K562 (cell line): ENCODE measurements around the gene LMNTD2. TPM values are rescaled to one million over a fixed set of nuclear protein-coding genes. Genes with fewer than 3 reads are reported as not detected.

Experiments
- ATF1 ChIP-seq, 2 experiments: fragments of 450-650 bp in 1 of 2; IDR thresholded peaks; 2 replicates each; pipeline ENCODE4 v1.6.1; 2016; ENCODE audit warnings: missing compliant biosample characterization in 1 of 2, missing genetic modification characterization in 1 of 2
- ERF ChIP-seq: fragments of 450-650 bp; formaldehyde crosslinking; IDR thresholded peaks from 2 replicates; pipeline ENCODE4 v1.4.0; 2020; ENCODE audit warnings: mild to moderate bottlenecking, mixed read lengths
- FOXJ2 ChIP-seq: fragments of 200-800 bp; sonication (Bioruptor generic); IDR thresholded peaks from 2 replicates; pipeline ENCODE4 v1.6.1; 2016; ENCODE audit warnings: missing genetic modification characterization, missing compliant biosample characterization
- HNRNPK ChIP-seq: fragments of 200-400 bp; formaldehyde crosslinking; IDR thresholded peaks from one replicate; pipeline ENCODE4 v1.6.1; 2018; ENCODE audit warnings: mild to moderate bottlenecking, low read depth, low read length; ENCODE audit not compliant: poor library complexity, severe bottlenecking
- LCOR ChIP-seq: sonication (generic); formaldehyde crosslinking; IDR thresholded peaks from 2 replicates; pipeline ENCODE4 v1.8.0; 2022; ENCODE audit warnings: mild to moderate bottlenecking, missing genetic modification reagents
- MAZ ChIP-seq, 2 experiments: fragments of 450-650 bp in 1 of 2; sonication (generic) in 1 of 2; formaldehyde crosslinking; IDR thresholded peaks in 1 of 2; conservative IDR thresholded peaks in 1 of 2; 2 replicates each; pipeline versions ENCODE4 v1.4.0 to v1.5.0; 2020; ENCODE audit warnings: mild to moderate bottlenecking in 1 of 2, missing genetic modification reagents in 1 of 2
- PCBP1 ChIP-seq: fragments of 200-400 bp; formaldehyde crosslinking; IDR thresholded peaks from 2 replicates; pipeline ENCODE4 v1.6.1; 2018; ENCODE audit warnings: mild to moderate bottlenecking, low read depth, low read length; ENCODE audit not compliant: poor library complexity, severe bottlenecking
- PRMT5 ChIP-seq: sonication (generic); formaldehyde crosslinking; IDR thresholded peaks from 2 replicates; pipeline ENCODE4 v1.5.0; 2020; ENCODE audit warnings: missing genetic modification reagents
- SAFB ChIP-seq: fragments of 200-400 bp; formaldehyde crosslinking; IDR thresholded peaks from 2 replicates; pipeline ENCODE4 v1.6.1; 2017; ENCODE audit warnings: low read depth, low read length, borderline replicate concordance
- STAT5B ChIP-seq: fragments of 250-450 bp; sonication (Bioruptor Pico); IDR thresholded peaks from 2 replicates; pipeline ENCODE4 v1.8.0; 2021; ENCODE audit warnings: mild to moderate bottlenecking, inconsistent platforms
- TSHZ1 ChIP-seq: fragments of 250-450 bp; sonication (Bioruptor Pico); IDR thresholded peaks from 2 replicates; pipeline ENCODE4 v1.4.0; 2020; ENCODE audit warnings: mild to moderate bottlenecking, moderate library complexity
- ZNF316 ChIP-seq: fragments of 450-650 bp; IDR thresholded peaks from 2 replicates; pipeline ENCODE4 v1.6.1; 2016
- ZNF347 ChIP-seq: fragments of 450-650 bp; formaldehyde crosslinking; IDR thresholded peaks from 2 replicates; pipeline ENCODE4 v1.4.0; 2020; ENCODE audit warnings: low read depth, mild to moderate bottlenecking, moderate library complexity
- ZNF395 ChIP-seq: fragments of 200-800 bp; sonication (Bioruptor generic); IDR thresholded peaks from 2 replicates; pipeline ENCODE4 v1.6.1; 2017; ENCODE audit warnings: missing genetic modification characterization, missing compliant biosample characterization
- ZNF551 ChIP-seq: fragments of 250-450 bp; sonication (Bioruptor Pico); IDR thresholded peaks from 2 replicates; pipeline ENCODE4 v1.5.0; 2021; ENCODE audit warnings: mild to moderate bottlenecking, moderate library complexity
- ZNF780A ChIP-seq: fragments of 250-450 bp; sonication (Bioruptor Pico); IDR thresholded peaks from 2 replicates; pipeline ENCODE4 v1.5.0; 2021; ENCODE audit warnings: mild to moderate bottlenecking
- polyA plus RNA-seq, 8 experiments: library from polyadenylated mRNA; depleted of rRNA in 4 of 8; stranded (reverse) in 5 of 8; unstranded in 3 of 8; fragments of >200 nt; fragmentation: Nextera tagmentation in 2 of 8; fragmentation: Illumina TruSeq in 1 of 8; extraction: Ambion mirVana in 2 of 8; extraction: Trizol in 1 of 8; gene quantifications; 2 replicates each; pipeline versions ENCODE4 v1.2.1 to v1.2.3, GENCODE V29; 2011 to 2014; ENCODE audit warnings: inconsistent platforms in 1 of 8, missing spikeins in 1 of 8
- total RNA-seq, 7 experiments: library from RNA; depleted of rRNA in 6 of 7; stranded (reverse); fragments of >200 nt in 6 of 7; fragmentation: Illumina TruSeq in 2 of 7; extraction: Trizol in 2 of 7; gene quantifications; 2 replicates each; pipeline versions ENCODE4 v1.2.1 to v1.2.3, GENCODE V29; 2011 to 2021; ENCODE audit warnings: low replicate concordance in 1 of 7
- TF ChIP-seq, protein P1 (sequence below), 3 experiments: IDR thresholded peaks in 2 of 3; conservative IDR thresholded peaks in 1 of 3; 2 replicates each; pipeline ENCODE4 v1.5.1; 2011 to 2012; ENCODE audit warnings: low read length in 3 of 3, mild to moderate bottlenecking in 3 of 3, control low read depth in 2 of 3, improper control_type of control experiment in 1 of 3, inconsistent platforms in 1 of 3, low read depth in 1 of 3, mixed read lengths in 1 of 3, moderate library complexity in 1 of 3; ENCODE audit not compliant: insufficient read depth in 2 of 3
- TF ChIP-seq, protein P2 (sequence below): fragments of 450-650 bp; formaldehyde crosslinking; IDR thresholded peaks from 2 replicates; pipeline ENCODE4 v1.4.0; 2020; ENCODE audit warnings: mild to moderate bottlenecking, moderate library complexity

LMNTD2 gene
- total and polyA plus RNA-seq, 9 of the 15 experiments (the other 6 are each of a cell fraction or from before 2014, with no cell fraction given) = 0.48 to 4.2 (median 1.5) TPM; not detected in 3

DNA sequence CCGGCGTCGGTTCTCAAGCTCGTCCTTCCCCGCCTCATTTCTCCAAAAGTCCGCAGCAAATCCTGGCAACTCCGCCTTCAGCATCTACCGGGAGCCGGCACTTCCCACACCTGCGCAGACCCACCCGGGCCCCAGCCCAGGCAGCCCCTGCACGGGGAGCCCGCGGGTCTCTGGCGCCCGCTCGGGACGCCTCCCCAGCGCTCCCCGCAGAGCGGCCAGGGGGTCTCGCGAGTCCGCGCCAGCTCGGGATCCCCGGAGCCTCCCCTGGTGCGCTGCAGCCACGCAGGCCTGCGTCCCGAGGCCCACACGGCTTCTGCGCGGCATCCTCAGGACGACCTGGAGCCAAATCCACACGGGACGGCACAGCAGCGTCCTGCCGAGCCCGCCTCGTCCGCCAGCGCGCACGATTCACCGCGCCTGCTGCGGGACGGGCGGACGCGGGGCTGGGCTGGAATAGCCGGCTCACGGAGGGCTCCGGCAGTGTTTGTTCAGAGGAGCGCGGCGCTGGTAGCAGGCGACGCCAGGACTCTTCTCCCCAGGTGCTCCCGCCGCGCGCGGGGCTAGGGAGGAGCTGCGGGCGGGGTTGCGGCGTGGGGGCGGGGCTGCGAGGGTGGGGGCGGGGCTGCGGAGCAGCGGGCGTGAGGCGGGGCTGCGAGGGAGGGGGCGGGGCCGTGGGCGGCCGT, 14.9 kb upstream of the LMNTD2 start (continued):
- peak; percentile 91 for TF ChIP-seq SAFB
- no peak for TF ChIP-seq TSHZ1 (CRISPR knock-in tag)
- no peak for TF ChIP-seq STAT5B (CRISPR knock-in tag)
- TF ChIP-seq ZNF780A (CRISPR knock-in tag) = no peak
- TF ChIP-seq ZNF551 = no peak
- TF ChIP-seq, protein P1, sequence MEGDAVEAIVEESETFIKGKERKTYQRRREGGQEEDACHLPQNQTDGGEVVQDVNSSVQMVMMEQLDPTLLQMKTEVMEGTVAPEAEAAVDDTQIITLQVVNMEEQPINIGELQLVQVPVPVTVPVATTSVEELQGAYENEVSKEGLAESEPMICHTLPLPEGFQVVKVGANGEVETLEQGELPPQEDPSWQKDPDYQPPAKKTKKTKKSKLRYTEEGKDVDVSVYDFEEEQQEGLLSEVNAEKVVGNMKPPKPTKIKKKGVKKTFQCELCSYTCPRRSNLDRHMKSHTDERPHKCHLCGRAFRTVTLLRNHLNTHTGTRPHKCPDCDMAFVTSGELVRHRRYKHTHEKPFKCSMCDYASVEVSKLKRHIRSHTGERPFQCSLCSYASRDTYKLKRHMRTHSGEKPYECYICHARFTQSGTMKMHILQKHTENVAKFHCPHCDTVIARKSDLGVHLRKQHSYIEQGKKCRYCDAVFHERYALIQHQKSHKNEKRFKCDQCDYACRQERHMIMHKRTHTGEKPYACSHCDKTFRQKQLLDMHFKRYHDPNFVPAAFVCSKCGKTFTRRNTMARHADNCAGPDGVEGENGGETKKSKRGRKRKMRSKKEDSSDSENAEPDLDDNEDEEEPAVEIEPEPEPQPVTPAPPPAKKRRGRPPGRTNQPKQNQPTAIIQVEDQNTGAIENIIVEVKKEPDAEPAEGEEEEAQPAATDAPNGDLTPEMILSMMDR (IDR thresholded peaks at IDR 0.05 in 2 of 3, conservative IDR thresholded peaks at IDR 0.05 in 1 of 3; ENCODE audit: insufficient read depth in 2 of 3, low read depth in 1 of 3, low read length in 3 of 3) = no peak
- TF ChIP-seq PCBP1 = no peak
- TF ChIP-seq HNRNPK = peak; percentile 3
- TF ChIP-seq, protein P2, sequence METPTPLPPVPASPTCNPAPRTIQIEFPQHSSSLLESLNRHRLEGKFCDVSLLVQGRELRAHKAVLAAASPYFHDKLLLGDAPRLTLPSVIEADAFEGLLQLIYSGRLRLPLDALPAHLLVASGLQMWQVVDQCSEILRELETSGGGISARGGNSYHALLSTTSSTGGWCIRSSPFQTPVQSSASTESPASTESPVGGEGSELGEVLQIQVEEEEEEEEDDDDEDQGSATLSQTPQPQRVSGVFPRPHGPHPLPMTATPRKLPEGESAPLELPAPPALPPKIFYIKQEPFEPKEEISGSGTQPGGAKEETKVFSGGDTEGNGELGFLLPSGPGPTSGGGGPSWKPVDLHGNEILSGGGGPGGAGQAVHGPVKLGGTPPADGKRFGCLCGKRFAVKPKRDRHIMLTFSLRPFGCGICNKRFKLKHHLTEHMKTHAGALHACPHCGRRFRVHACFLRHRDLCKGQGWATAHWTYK (CRISPR knock-in tag) = peak; percentile 67; the same call in 1 of the 2 replicates
- TF ChIP-seq ZNF347 = no peak
- TF ChIP-seq ZNF316 = no peak
- no peak for TF ChIP-seq ERF (CRISPR knock-in tag)
- no peak for TF ChIP-seq FOXJ2 (tag)
- no peak for TF ChIP-seq PRMT5 (CRISPR knock-in tag)
- TF ChIP-seq ATF1 (CRISPR knock-in tag; IDR thresholded peaks at IDR 0.05) = no peak
- 0 out of 2 replicates have a peak, but pooled peaks have one; percentile 10 for TF ChIP-seq ATF1 (tag; IDR thresholded peaks at IDR 0.05)
- TF ChIP-seq LCOR (CRISPR knock-in tag) = no peak
- no peak for TF ChIP-seq ZNF395 (CRISPR knock-in tag)
- TF ChIP-seq MAZ (CRISPR knock-in tag; conservative IDR thresholded peaks at IDR 0.05 in 1 of 2, IDR thresholded peaks at IDR 0.05 in 1 of 2) = peak in 1 of 2 experiments; percentile 51; a peak in 1 of 4 replicates
